HepG2 (cell line): ENCODE results near the gene SARS2. TPM values are rescaled to one million over a fixed set of nuclear protein-coding genes. Genes with fewer than 3 reads are reported as not detected.
A peak's percentile ranks its signal among the peaks of the same experiment; 100 is the strongest.

ENCODE experiments used
- DMAP1 ChIP-seq: IDR thresholded peaks from 2 replicates; pipeline ENCODE4 v1.6.1; 2016
- EZH2 ChIP-seq: conservative IDR thresholded peaks from 2 replicates; pipeline ENCODE4 v1.6.1; 2012; ENCODE audit warnings: mild to moderate bottlenecking, low read depth, low read length, moderate library complexity
- FOXJ3 ChIP-seq: sonication (generic); formaldehyde crosslinking; IDR thresholded peaks from 2 replicates; pipeline ENCODE4 v1.4.0; 2020; ENCODE audit warnings: missing genetic modification reagents, mild to moderate bottlenecking, borderline replicate concordance
- FOXK1 ChIP-seq: sonication (generic); formaldehyde crosslinking; IDR thresholded peaks from 2 replicates; pipeline ENCODE4 v1.4.0; 2020; ENCODE audit warnings: low read depth, missing genetic modification reagents, borderline replicate concordance
- FOXO1 ChIP-seq: sonication (generic); formaldehyde crosslinking; IDR thresholded peaks from 2 replicates; pipeline ENCODE4 v1.4.0; 2020; ENCODE audit warnings: missing genetic modification reagents
- GFI1 ChIP-seq: sonication (generic); formaldehyde crosslinking; IDR thresholded peaks from 2 replicates; pipeline ENCODE4 v1.5.0; 2020; ENCODE audit warnings: missing genetic modification reagents, mild to moderate bottlenecking, borderline replicate concordance
- LCORL ChIP-seq, 2 experiments: fragments of 450-650 bp in 1 of 2; sonication (generic) in 1 of 2; formaldehyde crosslinking in 1 of 2; IDR thresholded peaks; 2 replicates each; pipeline versions ENCODE4 v1.5.0 to v1.6.1; 2017 to 2020; ENCODE audit warnings: antibody characterized with exemption in 1 of 2, missing genetic modification reagents in 1 of 2
- MAFF ChIP-seq: IDR thresholded peaks from 2 replicates; pipeline ENCODE4 v1.6.1; 2011; ENCODE audit warnings: low read depth, low read length, improper control_type of control experiment
- MAZ ChIP-seq, 2 experiments: sonication (generic) in 1 of 2; formaldehyde crosslinking in 1 of 2; IDR thresholded peaks; 2 replicates each; pipeline versions ENCODE4 v1.5.0 to v1.6.1; 2012 to 2020; ENCODE audit warnings: low read depth in 2 of 2, mild to moderate bottlenecking in 2 of 2, borderline replicate concordance in 1 of 2, improper control_type of control experiment in 1 of 2, low read length in 1 of 2, missing genetic modification reagents in 1 of 2, moderate library complexity in 1 of 2
- MIER3 ChIP-seq: IDR thresholded peaks from 2 replicates; pipeline ENCODE4 v1.6.1; 2016; ENCODE audit warnings: missing compliant biosample characterization, borderline replicate concordance
- MYPOP ChIP-seq: sonication (generic); formaldehyde crosslinking; IDR thresholded peaks from 2 replicates; pipeline ENCODE4 v1.8.1; 2023; ENCODE audit warnings: mild to moderate bottlenecking, moderate library complexity, missing genetic modification reagents
- NR3C1 ChIP-seq: sonication (generic); formaldehyde crosslinking; IDR thresholded peaks from 2 replicates; pipeline ENCODE4 v1.4.0; 2020; ENCODE audit warnings: missing genetic modification reagents
- SIX4 ChIP-seq: sonication (generic); formaldehyde crosslinking; IDR thresholded peaks from 2 replicates; pipeline ENCODE4 v1.4.0; 2020; ENCODE audit warnings: missing genetic modification reagents
- SNAPC5 ChIP-seq: sonication (generic); formaldehyde crosslinking; IDR thresholded peaks from 2 replicates; pipeline ENCODE4 v1.8.1; 2023; ENCODE audit warnings: mild to moderate bottlenecking, missing genetic modification reagents, borderline replicate concordance
- STAG1 ChIP-seq: sonication (generic); formaldehyde crosslinking; IDR thresholded peaks from 2 replicates; pipeline ENCODE4 v1.4.0; 2020; ENCODE audit warnings: missing genetic modification reagents
- ZFP36L2 ChIP-seq: sonication (generic); formaldehyde crosslinking; IDR thresholded peaks from 2 replicates; pipeline ENCODE4 v1.4.0; 2020; ENCODE audit warnings: missing genetic modification reagents
- ZKSCAN8 ChIP-seq: IDR thresholded peaks from 2 replicates; pipeline ENCODE4 v1.6.1; 2016; ENCODE audit warnings: borderline replicate concordance, missing genetic modification reagents, missing compliant biosample characterization
- ZMYM2 ChIP-seq: sonication (generic); formaldehyde crosslinking; IDR thresholded peaks from 2 replicates; pipeline ENCODE4 v1.8.0; 2022; ENCODE audit warnings: mild to moderate bottlenecking, missing genetic modification reagents
- ZNF580 ChIP-seq: IDR thresholded peaks from 2 replicates; pipeline ENCODE4 v1.6.1; 2016; ENCODE audit warnings: low read depth, borderline replicate concordance
- ZNF614 ChIP-seq: IDR thresholded peaks from 2 replicates; pipeline ENCODE4 v1.6.1; 2018; ENCODE audit warnings: missing biosample characterization, missing genetic modification reagents, inconsistent platforms, borderline replicate concordance
- ZNF660 ChIP-seq: sonication (generic); formaldehyde crosslinking; IDR thresholded peaks from 2 replicates; pipeline ENCODE4 v1.5.1; 2020; ENCODE audit warnings: mild to moderate bottlenecking, low read depth, missing genetic modification reagents, borderline replicate concordance
- ZNF841 ChIP-seq: sonication (generic); formaldehyde crosslinking; IDR thresholded peaks from 2 replicates; pipeline ENCODE4 v1.8.1; 2023; ENCODE audit warnings: missing genetic modification reagents, borderline replicate concordance
- polyA plus RNA-seq, 8 experiments: library from polyadenylated mRNA; depleted of rRNA in 3 of 8; stranded (reverse) in 7 of 8; unstranded in 1 of 8; fragments of >200 nt; fragmentation: Illumina TruSeq in 4 of 8; extraction: Trizol in 4 of 8; gene quantifications; 2 replicates each; pipeline versions ENCODE4 v1.2.1 to v1.2.3, GENCODE V29; 2011 to 2016; ENCODE audit warnings: low read depth in 4 of 8, missing spikeins in 1 of 8, mixed read lengths in 1 of 8; ENCODE audit not compliant: insufficient read depth in 1 of 8
- total RNA-seq, 5 experiments: library from RNA; depleted of rRNA; stranded (reverse); fragments of >200 nt; fragmentation: Illumina TruSeq; extraction: Trizol; gene quantifications; 2 replicates each; pipeline ENCODE4 v1.2.3, GENCODE V29; 2016; ENCODE audit warnings: low read depth in 1 of 5
- TF ChIP-seq, protein P1 (sequence below): IDR thresholded peaks from 2 replicates; pipeline ENCODE4 v1.6.1; 2016; ENCODE audit warnings: control low read depth
- TF ChIP-seq, protein P2 (sequence below): sonication (generic); formaldehyde crosslinking; conservative IDR thresholded peaks from 2 replicates; pipeline ENCODE4 v1.8.1; 2023; ENCODE audit warnings: missing genetic modification reagents

SARS2 gene
- total and polyA plus RNA-seq, 2 of the 13 experiments (the other 11 are each of a cell fraction or from before 2014, with no cell fraction given) = 40.0 to 48.6 TPM

DNA sequence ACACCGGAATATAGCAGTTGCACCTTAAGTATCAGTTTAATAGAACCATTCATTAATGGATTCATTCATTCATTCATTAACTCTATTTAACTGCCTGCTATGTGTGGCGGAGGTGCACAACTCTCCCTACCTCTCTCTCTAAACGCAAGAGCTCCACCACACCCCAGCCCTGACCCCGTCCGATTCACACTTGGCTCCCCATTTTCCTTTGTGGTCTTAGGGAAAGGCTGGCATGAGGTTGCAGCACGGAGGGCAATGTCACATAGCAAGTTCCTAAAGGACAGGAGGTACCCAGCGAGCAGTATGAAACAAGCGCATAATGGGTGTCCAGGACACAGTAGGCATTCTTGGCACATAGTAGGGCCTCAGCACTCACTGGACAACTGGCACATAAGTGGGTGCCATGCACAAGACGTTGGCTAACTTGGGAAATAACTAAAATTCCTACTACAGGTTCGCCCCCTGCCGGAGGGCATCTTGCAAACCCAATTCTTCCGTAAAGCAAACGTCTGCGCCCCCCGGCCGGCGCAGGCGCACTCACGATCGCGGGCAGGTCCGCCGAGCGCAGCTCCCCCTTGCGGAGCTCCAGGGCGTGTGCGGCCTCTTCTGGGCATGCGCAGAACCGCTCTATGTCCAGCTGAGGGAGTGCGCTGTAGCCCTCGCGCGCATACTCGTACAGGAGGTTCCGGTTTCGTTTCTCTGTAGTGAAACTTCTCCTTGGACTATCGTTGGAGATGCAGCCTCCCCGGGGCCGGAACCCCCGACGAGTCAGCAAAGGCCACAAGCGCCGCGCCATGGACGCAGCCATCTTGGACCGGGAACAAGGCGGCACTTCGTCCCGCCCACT, at the start of gene SARS2 (continued):
- TF ChIP-seq GFI1 (CRISPR knock-in tag) (no peak; the same call in 1 of the 2 replicates), DMAP1 (CRISPR knock-in tag) (peak; percentile 74), FOXJ3 (CRISPR knock-in tag) (no peak; the same call in 1 of the 2 replicates), MIER3 (CRISPR knock-in tag) (0 out of 2 replicates have a peak, but pooled peaks have one; percentile 48), FOXO1 (peak; percentile 12; the same call in 1 of the 2 replicates), LCORL (IDR thresholded peaks at IDR 0.05) (no peak), LCORL (CRISPR knock-in tag; IDR thresholded peaks at IDR 0.05) (peak; percentile 74; the same call in 1 of the 2 replicates), ZNF614 (CRISPR knock-in tag) (peak; percentile 52; the same call in 1 of the 2 replicates), SIX4 (CRISPR knock-in tag) (no peak), STAG1 (peak; percentile 86), ZNF841 (no peak), NR3C1 (CRISPR knock-in tag) (no peak), SNAPC5 (CRISPR knock-in tag) (no peak), FOXK1 (CRISPR knock-in tag) (no peak), MYPOP (CRISPR knock-in tag) (peak; percentile 71; the same call in 1 of the 2 replicates), ZFP36L2 (CRISPR knock-in tag) (no peak), MAZ (IDR thresholded peaks at IDR 0.05; ENCODE audit: borderline replicate concordance, low read depth, low read length) (peak; percentile 69; the same call in 1 of the 2 replicates), MAZ (CRISPR knock-in tag; IDR thresholded peaks at IDR 0.05; ENCODE audit: low read depth) (no peak), EZH2 (no peak), ZNF580 (CRISPR knock-in tag) (peak; percentile 60; the same call in 1 of the 2 replicates), MAFF (0 out of 2 replicates have a peak, but pooled peaks have one; percentile 5), ZNF660 (no peak), ZMYM2 (CRISPR knock-in tag) (peak; percentile 95), ZKSCAN8 (CRISPR knock-in tag) (0 out of 2 replicates have a peak, but pooled peaks have one; percentile 62)
- TF ChIP-seq, protein P1, sequence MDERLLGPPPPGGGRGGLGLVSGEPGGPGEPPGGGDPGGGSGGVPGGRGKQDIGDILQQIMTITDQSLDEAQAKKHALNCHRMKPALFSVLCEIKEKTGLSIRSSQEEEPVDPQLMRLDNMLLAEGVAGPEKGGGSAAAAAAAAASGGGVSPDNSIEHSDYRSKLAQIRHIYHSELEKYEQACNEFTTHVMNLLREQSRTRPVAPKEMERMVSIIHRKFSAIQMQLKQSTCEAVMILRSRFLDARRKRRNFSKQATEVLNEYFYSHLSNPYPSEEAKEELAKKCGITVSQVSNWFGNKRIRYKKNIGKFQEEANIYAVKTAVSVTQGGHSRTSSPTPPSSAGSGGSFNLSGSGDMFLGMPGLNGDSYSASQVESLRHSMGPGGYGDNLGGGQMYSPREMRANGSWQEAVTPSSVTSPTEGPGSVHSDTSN (CRISPR knock-in tag) = no peak
- TF ChIP-seq, protein P2, sequence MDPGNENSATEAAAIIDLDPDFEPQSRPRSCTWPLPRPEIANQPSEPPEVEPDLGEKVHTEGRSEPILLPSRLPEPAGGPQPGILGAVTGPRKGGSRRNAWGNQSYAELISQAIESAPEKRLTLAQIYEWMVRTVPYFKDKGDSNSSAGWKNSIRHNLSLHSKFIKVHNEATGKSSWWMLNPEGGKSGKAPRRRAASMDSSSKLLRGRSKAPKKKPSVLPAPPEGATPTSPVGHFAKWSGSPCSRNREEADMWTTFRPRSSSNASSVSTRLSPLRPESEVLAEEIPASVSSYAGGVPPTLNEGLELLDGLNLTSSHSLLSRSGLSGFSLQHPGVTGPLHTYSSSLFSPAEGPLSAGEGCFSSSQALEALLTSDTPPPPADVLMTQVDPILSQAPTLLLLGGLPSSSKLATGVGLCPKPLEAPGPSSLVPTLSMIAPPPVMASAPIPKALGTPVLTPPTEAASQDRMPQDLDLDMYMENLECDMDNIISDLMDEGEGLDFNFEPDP (CRISPR knock-in tag) = no peak
